ENCODE results near the gene LAGE3. TPM values are rescaled to one million over a fixed set of nuclear protein-coding genes. Genes with fewer than 3 reads are reported as not detected.

LAGE3 gene
- total RNA-seq, 1 experiment from 2014 or later = 51.8 TPM

Small RNA genes within 50 kb of the gene (small RNA-seq; reads per million reads assigned to genes)
- not detected for gene MIR6858
- not detected for gene RN7SL697P

Other genes with a start within 250 kb of the LAGE3 start
- gene OPN1MW3, start 221.7 kb downstream of the LAGE3 start, total RNA-seq (2014; rRNA removed; shearing (Covaris generic); ENCODE audit: low replicate concordance) = not detected in 2 replicates
- not detected in 2 replicates for gene TEX28, start 184.2 kb downstream of the LAGE3 start, total RNA-seq (2014; rRNA removed; shearing (Covaris generic); ENCODE audit: low replicate concordance)
- not detected in 2 replicates for gene TKTL1, start 183.5 kb downstream of the LAGE3 start, total RNA-seq (2014; rRNA removed; shearing (Covaris generic); ENCODE audit: low replicate concordance)
- gene FLNA, start 104.6 kb downstream of the LAGE3 start, total RNA-seq (2014; rRNA removed; shearing (Covaris generic); ENCODE audit: low replicate concordance) = 46.3 and 89.6 TPM in 2 replicates
- 19.5 and 20.7 TPM in 2 replicates for gene EMD, start 100.0 kb downstream of the LAGE3 start, total RNA-seq (2014; rRNA removed; shearing (Covaris generic); ENCODE audit: low replicate concordance)
- gene RPL10, start 80.9 kb downstream of the LAGE3 start, total RNA-seq (2014; rRNA removed; shearing (Covaris generic); ENCODE audit: low replicate concordance) = 4,110 and 4,432 TPM in 2 replicates
- gene DNASE1L1, start 70.0 kb downstream of the LAGE3 start, total RNA-seq (2014; rRNA removed; shearing (Covaris generic); ENCODE audit: low replicate concordance) = 17.6 and 30.8 TPM in 2 replicates
- gene TAFAZZIN, start 67.7 kb downstream of the LAGE3 start, total RNA-seq (2014; rRNA removed; shearing (Covaris generic); ENCODE audit: low replicate concordance) = 22.1 and 39.0 TPM in 2 replicates
- gene ATP6AP1, start 50.6 kb downstream of the LAGE3 start, total RNA-seq (2014; rRNA removed; shearing (Covaris generic); ENCODE audit: low replicate concordance) = 40.0 and 46.6 TPM in 2 replicates
- 52.7 and 88.3 TPM in 2 replicates for gene GDI1, start 42.1 kb downstream of the LAGE3 start, total RNA-seq (2014; rRNA removed; shearing (Covaris generic); ENCODE audit: low replicate concordance)
- gene FAM50A, start 35.1 kb downstream of the LAGE3 start, total RNA-seq (2014; rRNA removed; shearing (Covaris generic); ENCODE audit: low replicate concordance) = 18.9 and 49.5 TPM in 2 replicates
- gene PLXNA3, start 21.0 kb downstream of the LAGE3 start, total RNA-seq (2014; rRNA removed; shearing (Covaris generic); ENCODE audit: low replicate concordance) = 7.2 and 15.8 TPM in 2 replicates
- gene UBL4A, start 7.3 kb upstream of the LAGE3 start, total RNA-seq (2014; rRNA removed; shearing (Covaris generic); ENCODE audit: low replicate concordance) = 30.4 and 52.2 TPM in 2 replicates
- 30.5 and 32.1 TPM in 2 replicates for gene SLC10A3, start 11.3 kb upstream of the LAGE3 start, total RNA-seq (2014; rRNA removed; shearing (Covaris generic); ENCODE audit: low replicate concordance)
- gene FAM3A, start 37.0 kb upstream of the LAGE3 start, total RNA-seq (2014; rRNA removed; shearing (Covaris generic); ENCODE audit: low replicate concordance) = 14.0 and 36.4 TPM in 2 replicates
- 24.3 and 36.1 TPM in 2 replicates for gene G6PD, start 67.6 kb upstream of the LAGE3 start, total RNA-seq (2014; rRNA removed; shearing (Covaris generic); ENCODE audit: low replicate concordance)
- 8.1 and 14.3 TPM in 2 replicates for gene IKBKG, start 68.3 kb upstream of the LAGE3 start, total RNA-seq (2014; rRNA removed; shearing (Covaris generic); ENCODE audit: low replicate concordance)
- not detected in 2 replicates for gene CTAG1A, start 105.9 kb upstream of the LAGE3 start, total RNA-seq (2014; rRNA removed; shearing (Covaris generic); ENCODE audit: low replicate concordance)
- not detected in 2 replicates for gene CTAG1B, start 140.0 kb upstream of the LAGE3 start, total RNA-seq (2014; rRNA removed; shearing (Covaris generic); ENCODE audit: low replicate concordance)
- gene CTAG2, start 174.3 kb upstream of the LAGE3 start, total RNA-seq (2014; rRNA removed; shearing (Covaris generic); ENCODE audit: low replicate concordance) = 15.5 TPM in 1 of 2 replicates, not detected in the other